K562 (cell line): ENCODE results near the gene CUX1. TPM values are rescaled to one million over a fixed set of nuclear protein-coding genes. Genes with fewer than 3 reads are reported as not detected.

Source experiments
- ATAC-seq: fragments of 200-7000 bp; cut with Tn5 transposase; 3 replicates; pipeline ENCODE4 v1.9.1; 2020; ENCODE audit warnings: moderate library complexity
- BruUV-seq: library from RNA; stranded (reverse); fragments of 400-500 nt; replicated peaks from 2 replicates; lab custom pipeline; 2021; lab: Mats Ljungman, UMichigan
- CTCF ChIA-PET: fragments of 300-600 bp; formaldehyde crosslinking; extraction: SDS; loops from one replicate; lab custom pipeline; 2021; ENCODE audit warnings: low intra/inter-chr PET ratio; lab: Yijun Ruan, JAX
- POLR2A ChIA-PET: fragments of 300-600, 350-650 bp; sonication (Branson Sonifier 250); formaldehyde crosslinking; extraction: SDS; loops from one replicate; lab custom pipeline; 2021; ENCODE audit warnings: antibody characterized with exemption, inconsistent platforms; lab: Yijun Ruan, JAX
- DNase-seq, 4 experiments: peaks; one replicate each; pipeline versions ENCODE4 v3.0.0 to v3.0.0-alpha.2; 2011 to 2018; ENCODE audit warnings: low spot score in 3 of 4, mixed read lengths in 3 of 4; ENCODE audit errors: extremely low read depth in 1 of 4
- FAIRE-seq: peaks from 2 replicates; lab custom pipeline; 2011; peaks lifted over from hg19 to GRCh38; lab: Jason Lieb, UNC
- H2AFZ ChIP-seq: 2 replicates; pipeline ENCODE4 v1.6.0; 2011; ENCODE audit warnings: low read depth, low read length, control low read depth, inconsistent platforms
- H3K27ac ChIP-seq: fragments of 200-600 bp; 3 replicates; pipeline ENCODE4 v1.8.0; 2011; ENCODE audit warnings: low read depth, mild to moderate bottlenecking, control low read depth, inconsistent platforms, low read length, moderate library complexity, mixed read lengths; ENCODE audit errors: extremely low read depth
- H3K27me3 ChIP-seq, 2 experiments: fragments of 300-600 bp in 1 of 2; 2 replicates in 1 of 2; 3 replicates in 1 of 2; pipeline versions ENCODE4 v1.6.0 to v1.8.0; 2011; ENCODE audit warnings: inconsistent platforms in 2 of 2, low read length in 2 of 2, mild to moderate bottlenecking in 1 of 2, mixed read lengths in 1 of 2, moderate library complexity in 1 of 2; ENCODE audit not compliant: control insufficient read depth in 2 of 2, insufficient read depth in 2 of 2
- H3K36me3 ChIP-seq: fragments of 300-600 bp; 3 replicates; pipeline ENCODE4 v1.8.0; 2011; ENCODE audit warnings: mild to moderate bottlenecking, low read length, inconsistent platforms; ENCODE audit not compliant: control insufficient read depth, insufficient read depth
- H3K4me1 ChIP-seq, 2 experiments: fragments of 200-600 bp in 1 of 2; replicated peaks in 1 of 2; 2 replicates in 1 of 2; 3 replicates in 1 of 2; pipeline versions ENCODE4 v1.5.1 to v1.8.0; 2011; ENCODE audit warnings: inconsistent platforms in 2 of 2, low read length in 2 of 2, mild to moderate bottlenecking in 1 of 2, mixed read lengths in 1 of 2, moderate library complexity in 1 of 2; ENCODE audit not compliant: control insufficient read depth in 2 of 2, insufficient read depth in 2 of 2
- H3K4me2 ChIP-seq: 2 replicates; pipeline ENCODE4 v1.6.1; 2011; ENCODE audit warnings: low read length, control low read depth, inconsistent platforms, mixed read lengths; ENCODE audit not compliant: insufficient read depth
- H3K4me3 ChIP-seq: fragments of 200-600 bp; sonication (generic), shearing (Covaris generic); 2 replicates; pipeline ENCODE4 v1.5.1; 2016; ENCODE audit warnings: control low read depth, inconsistent platforms
- H3K79me2 ChIP-seq: fragments of 200-600 bp; 3 replicates; pipeline ENCODE4 v1.8.0; 2011; ENCODE audit warnings: low read length, inconsistent platforms; ENCODE audit not compliant: control insufficient read depth, insufficient read depth
- H3K9ac ChIP-seq, 2 experiments: 2 replicates each; pipeline versions ENCODE4 v1.6.0 to v1.6.1; 2011; ENCODE audit warnings: low read depth in 2 of 2, low read length in 2 of 2, control low read depth in 1 of 2, inconsistent platforms in 1 of 2, mild to moderate bottlenecking in 1 of 2, mixed read lengths in 1 of 2; ENCODE audit not compliant: insufficient read depth in 1 of 2
- H3K9me1 ChIP-seq: one replicate; pipeline ENCODE4 v1.6.0; 2011; ENCODE audit warnings: inconsistent platforms, mild to moderate bottlenecking, low read length, moderate library complexity; ENCODE audit not compliant: control insufficient read depth, insufficient read depth
- H3K9me3 ChIP-seq: replicated peaks from 2 replicates; pipeline ENCODE4 v1.5.1; 2011; ENCODE audit warnings: low read depth, low read length, inconsistent platforms; ENCODE audit not compliant: control insufficient read depth, insufficient read depth
- H4K20me1 ChIP-seq: replicated peaks from 2 replicates; pipeline ENCODE4 v1.6.1; 2011; ENCODE audit warnings: low read length, inconsistent platforms, mixed read lengths; ENCODE audit not compliant: control insufficient read depth, insufficient read depth
- BMI1 ChIP-seq: fragments of 150-350 bp; IDR thresholded peaks from 2 replicates; pipeline ENCODE4 v1.6.1; 2014; ENCODE audit warnings: low read length
- CREM ChIP-seq: IDR thresholded peaks from 2 replicates; pipeline ENCODE4 v1.6.1; 2014; ENCODE audit warnings: antibody characterized with exemption, low read depth
- CSDE1 ChIP-seq, 2 experiments: fragments of 450-650 bp; IDR thresholded peaks; 2 replicates each; pipeline ENCODE4 v1.6.1; 2016; ENCODE audit warnings: mild to moderate bottlenecking in 1 of 2
- MCM2 ChIP-seq: fragments of 450-650 bp; IDR thresholded peaks from 2 replicates; pipeline ENCODE4 v1.6.1; 2017; ENCODE audit warnings: low read depth, mild to moderate bottlenecking
- MTA3 ChIP-seq: fragments of 450-650 bp; formaldehyde crosslinking; IDR thresholded peaks from 2 replicates; pipeline ENCODE4 v1.6.1; 2017; ENCODE audit warnings: mild to moderate bottlenecking, borderline replicate concordance
- POLR2H ChIP-seq: IDR thresholded peaks from 2 replicates; pipeline ENCODE4 v1.6.1; 2016; ENCODE audit warnings: missing genetic modification characterization, low read depth, mild to moderate bottlenecking, control low read depth, missing compliant biosample characterization, moderate library complexity
- POLR3G ChIP-seq: IDR thresholded peaks from 2 replicates; pipeline ENCODE4 v1.6.1; 2011; ENCODE audit not compliant: insufficient read length, insufficient replicate concordance; ENCODE audit errors: extremely low read depth
- SETDB1 ChIP-seq: IDR thresholded peaks from one replicate; pipeline ENCODE4 v1.6.1; 2012; ENCODE audit warnings: low read length, control low read depth, inconsistent platforms
- SPI1 ChIP-seq: IDR thresholded peaks from 2 replicates; pipeline ENCODE4 v1.6.1; 2011; ENCODE audit warnings: low read depth, low read length, control low read depth, borderline replicate concordance
- XRCC4 ChIP-seq: IDR thresholded peaks from one replicate; pipeline ENCODE4 v1.6.1; 2011; ENCODE audit not compliant: insufficient read depth, insufficient read length; ENCODE audit errors: extremely low read depth
- ZNF121 ChIP-seq: sonication (generic); formaldehyde crosslinking; conservative IDR thresholded peaks from 2 replicates; pipeline ENCODE4 v1.8.0; 2022; ENCODE audit warnings: missing genetic modification reagents
- ZNF57 ChIP-seq: fragments of 450-650 bp; formaldehyde crosslinking; IDR thresholded peaks from 2 replicates; pipeline ENCODE4 v1.4.0; 2020; ENCODE audit warnings: mild to moderate bottlenecking, moderate library complexity
- WGBS: fragments of 100-300 bp; shearing (Covaris generic); methylation state at CpG from one replicate; pipeline ENCODE4 v1.1.6; 2016; ENCODE audit warnings: low coverage, mixed read lengths; ENCODE audit not compliant: insufficient coverage; ENCODE audit errors: missing lambda C conversion rate; 5-methylcytosine and 5-hydroxymethylcytosine counted together
- in situ Hi-C: fragments of 300-500 bp; cut with MboI; formaldehyde crosslinking; loops from 4 replicates; pipeline ENCODE4 v1.15.0; 2018; ENCODE audit warnings: inconsistent platforms, mixed read lengths
- intact Hi-C: fragments of 100-400 bp; cut with micrococcal nuclease; formaldehyde crosslinking; loops from 2 replicates; pipeline ENCODE4 v1.14.2; 2022
- polyA plus RNA-seq, 8 experiments: library from polyadenylated mRNA; depleted of rRNA in 4 of 8; stranded (reverse) in 5 of 8; unstranded in 3 of 8; fragments of >200 nt; fragmentation: Nextera tagmentation in 2 of 8; fragmentation: Illumina TruSeq in 1 of 8; extraction: Ambion mirVana in 2 of 8; extraction: Trizol in 1 of 8; gene quantifications; 2 replicates each; pipeline versions ENCODE4 v1.2.1 to v1.2.3, GENCODE V29; 2011 to 2014; ENCODE audit warnings: inconsistent platforms in 1 of 8, missing spikeins in 1 of 8
- total RNA-seq, 7 experiments: library from RNA; depleted of rRNA in 6 of 7; stranded (reverse); fragments of >200 nt in 6 of 7; fragmentation: Illumina TruSeq in 2 of 7; extraction: Trizol in 2 of 7; gene quantifications; 2 replicates each; pipeline versions ENCODE4 v1.2.1 to v1.2.3, GENCODE V29; 2011 to 2021; ENCODE audit warnings: low replicate concordance in 1 of 7
- TF ChIP-seq, protein P1 (sequence below), 3 experiments: fragments of 200-800 bp in 1 of 3; fragments of 250-450 bp in 1 of 3; fragments of 450-650 bp in 1 of 3; sonication (Bioruptor Pico) in 1 of 3; sonication (Bioruptor generic) in 1 of 3; formaldehyde crosslinking in 1 of 3; IDR thresholded peaks; 2 replicates each; pipeline versions ENCODE4 v1.6.1 to v1.8.0; 2016 to 2022; ENCODE audit warnings: mild to moderate bottlenecking in 2 of 3, missing genetic modification characterization in 2 of 3, missing compliant biosample characterization in 1 of 3, moderate library complexity in 1 of 3
- TF ChIP-seq, protein P2 (sequence below): fragments of 250-450 bp; sonication (Bioruptor Pico); IDR thresholded peaks from 2 replicates; pipeline ENCODE4 v1.4.0; 2020; ENCODE audit warnings: mild to moderate bottlenecking, moderate library complexity

The CUX1 gene
- total and polyA plus RNA-seq, 9 of the 15 experiments (the other 6 are each of a cell fraction or from before 2014, with no cell fraction given): 3.6 to 55.3 (median 25.2) TPM

DNA sequence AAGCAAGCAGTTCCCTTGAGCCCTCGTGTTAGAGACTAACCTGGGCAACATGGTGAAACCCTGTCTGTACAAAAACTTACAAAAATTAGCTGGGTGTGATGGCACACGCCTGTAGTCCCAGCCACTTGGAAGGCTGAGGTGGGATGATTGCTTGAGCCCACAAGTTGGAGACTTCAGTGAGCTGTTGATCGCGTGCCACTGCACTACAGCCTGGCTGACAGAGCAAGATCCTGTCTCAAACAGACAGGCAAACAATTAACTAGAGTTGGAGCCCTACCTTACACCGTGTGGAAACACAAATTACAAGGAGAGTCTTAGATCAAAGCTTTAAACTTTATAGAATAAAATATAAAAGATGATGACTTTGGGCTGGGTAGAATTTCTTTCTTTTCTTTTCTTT, 219.5 kb downstream of the CUX1 start (continued):
- TF ChIP-seq, protein P1, sequence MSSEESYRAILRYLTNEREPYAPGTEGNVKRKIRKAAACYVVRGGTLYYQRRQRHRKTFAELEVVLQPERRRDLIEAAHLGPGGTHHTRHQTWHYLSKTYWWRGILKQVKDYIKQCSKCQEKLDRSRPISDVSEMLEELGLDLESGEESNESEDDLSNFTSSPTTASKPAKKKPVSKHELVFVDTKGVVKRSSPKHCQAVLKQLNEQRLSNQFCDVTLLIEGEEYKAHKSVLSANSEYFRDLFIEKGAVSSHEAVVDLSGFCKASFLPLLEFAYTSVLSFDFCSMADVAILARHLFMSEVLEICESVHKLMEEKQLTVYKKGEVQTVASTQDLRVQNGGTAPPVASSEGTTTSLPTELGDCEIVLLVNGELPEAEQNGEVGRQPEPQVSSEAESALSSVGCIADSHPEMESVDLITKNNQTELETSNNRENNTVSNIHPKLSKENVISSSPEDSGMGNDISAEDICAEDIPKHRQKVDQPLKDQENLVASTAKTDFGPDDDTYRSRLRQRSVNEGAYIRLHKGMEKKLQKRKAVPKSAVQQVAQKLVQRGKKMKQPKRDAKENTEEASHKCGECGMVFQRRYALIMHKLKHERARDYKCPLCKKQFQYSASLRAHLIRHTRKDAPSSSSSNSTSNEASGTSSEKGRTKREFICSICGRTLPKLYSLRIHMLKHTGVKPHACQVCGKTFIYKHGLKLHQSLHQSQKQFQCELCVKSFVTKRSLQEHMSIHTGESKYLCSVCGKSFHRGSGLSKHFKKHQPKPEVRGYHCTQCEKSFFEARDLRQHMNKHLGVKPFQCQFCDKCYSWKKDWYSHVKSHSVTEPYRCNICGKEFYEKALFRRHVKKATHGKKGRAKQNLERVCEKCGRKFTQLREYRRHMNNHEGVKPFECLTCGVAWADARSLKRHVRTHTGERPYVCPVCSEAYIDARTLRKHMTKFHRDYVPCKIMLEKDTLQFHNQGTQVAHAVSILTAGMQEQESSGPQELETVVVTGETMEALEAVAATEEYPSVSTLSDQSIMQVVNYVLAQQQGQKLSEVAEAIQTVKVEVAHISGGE (CRISPR knock-in tag; IDR thresholded peaks at IDR 0.05): no peak
- TF ChIP-seq MCM2 (no peak), POLR2H (no peak), CSDE1 (IDR thresholded peaks at IDR 0.05) (no peak), SETDB1 (no peak), POLR3G (no peak), ZNF121 (CRISPR knock-in tag) (no peak), MTA3 (no peak)

DNA sequence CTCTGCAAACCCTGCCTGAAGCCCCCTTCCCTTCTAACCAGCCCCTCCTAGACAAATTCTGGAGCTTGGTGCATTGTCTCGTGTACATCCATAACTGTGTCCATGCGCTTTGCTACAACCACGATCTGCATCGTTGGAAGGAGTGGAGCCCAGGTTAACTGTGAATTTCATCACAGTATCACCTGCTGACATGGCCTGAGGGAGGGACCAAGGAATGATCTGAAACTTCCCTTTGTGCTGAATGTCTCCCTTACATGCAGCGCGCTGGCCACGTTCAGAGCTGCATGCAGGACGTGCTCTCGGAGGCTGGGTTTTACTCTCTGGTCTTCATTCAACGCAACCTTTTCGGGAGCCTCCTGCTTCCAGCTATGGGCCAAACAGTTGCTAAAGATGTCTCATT, 222.3 kb downstream of the CUX1 start:
- ChIA-PET CTCF (no interaction called here), POLR2A (interaction anchor here (0.6 to 1.4 kb wide), 2 partner anchors 10 to 34 kb away, joined by 3 read pairs; no protein-coding TSS in a partner anchor)
- no peak overlapping the region for H3K9ac ChIP-seq
- intact Hi-C loops (no loop called here), in situ Hi-C loops (no loop called here)
- no peak overlapping the region for H3K27ac ChIP-seq
- H3K4me3 ChIP-seq: no peak overlapping the region
- H2AFZ ChIP-seq: no peak overlapping the region
- no peak for FAIRE-seq
- H3K4me1 ChIP-seq: no peaks in the 10 kb centered on the region; a peak in 1 of 5 replicates
- 91% methylated on average over 11 of the region's 11 CpGs for WGBS
- BruUV-seq: no TSS peak
- peaks cover 2% of the 10 kb centered on the region for H4K20me1 ChIP-seq
- no peak for DNase-seq
- no peaks in the 10 kb centered on the region for H3K27me3 ChIP-seq
- ATAC-seq: no peak
- TF ChIP-seq, protein P2, sequence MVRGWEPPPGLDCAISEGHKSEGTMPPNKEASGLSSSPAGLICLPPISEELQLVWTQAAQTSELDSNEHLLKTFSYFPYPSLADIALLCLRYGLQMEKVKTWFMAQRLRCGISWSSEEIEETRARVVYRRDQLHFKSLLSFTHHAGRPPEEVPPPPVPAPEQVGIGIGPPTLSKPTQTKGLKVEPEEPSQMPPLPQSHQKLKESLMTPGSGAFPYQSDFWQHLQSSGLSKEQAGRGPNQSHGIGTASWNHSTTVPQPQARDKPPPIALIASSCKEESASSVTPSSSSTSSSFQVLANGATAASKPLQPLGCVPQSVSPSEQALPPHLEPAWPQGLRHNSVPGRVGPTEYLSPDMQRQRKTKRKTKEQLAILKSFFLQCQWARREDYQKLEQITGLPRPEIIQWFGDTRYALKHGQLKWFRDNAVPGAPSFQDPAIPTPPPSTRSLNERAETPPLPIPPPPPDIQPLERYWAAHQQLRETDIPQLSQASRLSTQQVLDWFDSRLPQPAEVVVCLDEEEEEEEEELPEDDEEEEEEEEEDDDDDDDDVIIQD (CRISPR knock-in tag): no peak
- TF ChIP-seq BMI1: no peak
- no peak for TF ChIP-seq CREM
- no peak for TF ChIP-seq XRCC4
- TF ChIP-seq ZNF57 (CRISPR knock-in tag): no peak
- TF ChIP-seq SPI1: no peak
- H3K9me1 ChIP-seq: no peaks in the 10 kb centered on the region
- no peaks in the 10 kb centered on the region for H3K36me3 ChIP-seq
- no peaks in the 10 kb centered on the region for H3K79me2 ChIP-seq
- H3K4me2 ChIP-seq: no peak overlapping the region
- no peaks in the 10 kb centered on the region for H3K9me3 ChIP-seq
